Ascending aorta (tissue), 2 donors: Measurements from ENCODE around the gene C15orf61. TPM values are rescaled to one million over a fixed set of nuclear protein-coding genes. Genes with fewer than 3 reads are reported as not detected.

Experiments used
- DNase-seq, 2 donors: peaks; one replicate each; pipeline ENCODE4 v3.0.0-alpha.2; 2019; ENCODE audit warnings: low spot score in 2 of 2
- H3K27ac ChIP-seq, 2 donors: fragments of 200-600 bp; sonication (generic); one replicate each; pipeline ENCODE4 v1.5.1; 2016 to 2017; ENCODE audit warnings: mild to moderate bottlenecking in 1 of 2
- H3K27me3 ChIP-seq: fragments of 200-600 bp; sonication (generic); one replicate; pipeline ENCODE4 v1.5.1; 2017
- H3K36me3 ChIP-seq, 2 donors: fragments of 200-600 bp; sonication (generic); one replicate each; pipeline ENCODE4 v1.5.1; 2016
- H3K4me1 ChIP-seq, 2 donors: fragments of 200-600 bp; sonication (generic); one replicate each; pipeline ENCODE4 v1.5.1; 2016 to 2017; ENCODE audit warnings: mild to moderate bottlenecking in 1 of 2
- H3K4me3 ChIP-seq, 2 donors: fragments of 200-600 bp; sonication (generic); one replicate each; pipeline ENCODE4 v1.5.1; 2016 to 2017; ENCODE audit warnings: mild to moderate bottlenecking in 1 of 2
- H3K9me3 ChIP-seq, 2 donors: fragments of 200-600 bp; sonication (generic); one replicate each; pipeline ENCODE4 v1.5.1; 2016
- intact Hi-C: fragments of 100-400 bp; cut with DNase I; formaldehyde crosslinking; loops from one replicate; pipeline ENCODE4 v1.15.1; 2023
- total RNA-seq: library from RNA; depleted of rRNA; stranded (reverse); fragments of >200 nt; gene quantifications from one replicate; pipeline ENCODE4 v1.1.0, GENCODE V29; 2016
- TF ChIP-seq, protein P1 (sequence below), 3 experiments: fragments of 200-600 bp in 2 of 3; fragments of 450-650 bp in 1 of 3; sonication (generic) in 2 of 3; IDR thresholded peaks; one replicate each; pipeline ENCODE4 v1.5.1; 2016 to 2019; ENCODE audit warnings: antibody characterized with exemption in 3 of 3, mild to moderate bottlenecking in 1 of 3, moderate library complexity in 1 of 3

Gene C15orf61
- total RNA-seq, 1 donor from 2014 or later: 2.3 TPM

GRCh38 chr15:67578020-67578600 lies 57.2 kb downstream of the C15orf61 start:
- TF ChIP-seq, protein P1, sequence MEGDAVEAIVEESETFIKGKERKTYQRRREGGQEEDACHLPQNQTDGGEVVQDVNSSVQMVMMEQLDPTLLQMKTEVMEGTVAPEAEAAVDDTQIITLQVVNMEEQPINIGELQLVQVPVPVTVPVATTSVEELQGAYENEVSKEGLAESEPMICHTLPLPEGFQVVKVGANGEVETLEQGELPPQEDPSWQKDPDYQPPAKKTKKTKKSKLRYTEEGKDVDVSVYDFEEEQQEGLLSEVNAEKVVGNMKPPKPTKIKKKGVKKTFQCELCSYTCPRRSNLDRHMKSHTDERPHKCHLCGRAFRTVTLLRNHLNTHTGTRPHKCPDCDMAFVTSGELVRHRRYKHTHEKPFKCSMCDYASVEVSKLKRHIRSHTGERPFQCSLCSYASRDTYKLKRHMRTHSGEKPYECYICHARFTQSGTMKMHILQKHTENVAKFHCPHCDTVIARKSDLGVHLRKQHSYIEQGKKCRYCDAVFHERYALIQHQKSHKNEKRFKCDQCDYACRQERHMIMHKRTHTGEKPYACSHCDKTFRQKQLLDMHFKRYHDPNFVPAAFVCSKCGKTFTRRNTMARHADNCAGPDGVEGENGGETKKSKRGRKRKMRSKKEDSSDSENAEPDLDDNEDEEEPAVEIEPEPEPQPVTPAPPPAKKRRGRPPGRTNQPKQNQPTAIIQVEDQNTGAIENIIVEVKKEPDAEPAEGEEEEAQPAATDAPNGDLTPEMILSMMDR (IDR thresholded peaks at IDR 0.05): no peak
- Histone ChIP-seq H3K4me1 (no peaks in the 10 kb centered on the region), H3K27ac (no peak overlapping the region), H3K36me3 (peaks cover 0 to 3% of the 10 kb centered on the region in 2 donors), H3K4me3 (no peak overlapping the region), H3K27me3 (no peaks in the 10 kb centered on the region), H3K9me3 (no peaks in the 10 kb centered on the region)
- DNase-seq: no peak
- intact Hi-C loops: no loop called here

DNA sequence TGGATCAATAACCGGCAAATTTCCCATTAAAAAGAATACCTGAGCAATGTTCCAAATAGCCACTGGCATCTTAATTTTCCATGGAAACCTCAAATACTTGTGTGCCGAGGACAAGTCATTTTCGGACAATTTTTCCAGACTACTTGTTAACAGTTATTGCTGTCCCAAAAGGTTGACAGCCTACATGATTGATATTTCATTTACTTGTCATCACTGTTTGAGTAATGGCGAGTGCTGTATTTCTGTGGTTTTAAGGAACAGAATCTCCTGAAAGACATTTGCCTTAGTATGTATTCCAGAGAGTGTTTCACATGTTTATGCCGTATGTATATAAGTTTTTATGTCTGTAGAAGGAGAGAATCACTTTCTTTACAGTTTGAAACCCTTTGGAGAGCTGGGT lies 58.2 kb downstream of the C15orf61 start:
- Histone ChIP-seq H3K4me3 (no peak overlapping the region), H3K36me3 (peaks cover 0 to 3% of the 10 kb centered on the region in 2 donors), H3K4me1 (no peaks in the 10 kb centered on the region), H3K9me3 (no peaks in the 10 kb centered on the region), H3K27ac (no peak overlapping the region), H3K27me3 (no peaks in the 10 kb centered on the region)
- intact Hi-C loops: no loop called here
- DNase-seq: no peak
- TF ChIP-seq, protein P1 (IDR thresholded peaks at IDR 0.05): no peak

Other genes with a start within 250 kb of the C15orf61 start
- 1.1 TPM for gene MAP2K5, start 21.6 kb downstream of the C15orf61 start, total RNA-seq